Endothelial cell of umbilical vein (primary cell): ENCODE data around the gene CLNS1A. TPM values are rescaled to one million over a fixed set of nuclear protein-coding genes. Genes with fewer than 3 reads are reported as not detected.
A peak's percentile ranks its signal among the peaks of the same experiment; 100 is the strongest.

ENCODE experiments used
- BruUV-seq: library from RNA; stranded (reverse); fragments of 400-500 nt; replicated peaks from 2 replicates; lab custom pipeline; 2021; lab: Mats Ljungman, UMichigan
- CTCF ChIA-PET: fragments of 300-600, 350-600 bp; sonication (Branson Sonifier 250); formaldehyde crosslinking; loops from one replicate; lab custom pipeline; 2021; ENCODE audit warnings: antibody characterized with exemption, inconsistent platforms; lab: Charles Lee
- POLR2A ChIA-PET: fragments of 300-600, 350-600 bp; sonication (Branson Sonifier 250); formaldehyde crosslinking; loops from one replicate; lab custom pipeline; 2021; ENCODE audit warnings: antibody characterized with exemption, inconsistent platforms; lab: Charles Lee
- DNase-seq: peaks from one replicate; pipeline ENCODE4 v3.0.0-alpha.2; 2011; ENCODE audit warnings: low read depth, low spot score
- FAIRE-seq: peaks from 2 replicates; lab custom pipeline; 2011; peaks lifted over from hg19 to GRCh38; lab: Jason Lieb, UNC
- H2AFZ ChIP-seq: 2 replicates; pipeline ENCODE4 v1.6.0; 2012; ENCODE audit warnings: low read depth, low read length, control low read depth, inconsistent platforms
- H3K27ac ChIP-seq: 2 replicates; pipeline ENCODE4 v1.5.1; 2011; ENCODE audit warnings: low read depth, mild to moderate bottlenecking, control low read depth, low read length, moderate library complexity; ENCODE audit not compliant: insufficient read depth
- H3K27me3 ChIP-seq, 2 experiments: 2 replicates each; pipeline versions ENCODE4 v1.6.0 to v1.6.1; 2011; ENCODE audit warnings: low read length in 2 of 2, mixed read lengths in 1 of 2; ENCODE audit not compliant: control insufficient read depth in 2 of 2, insufficient read depth in 2 of 2
- H3K36me3 ChIP-seq, 2 experiments: 2 replicates in 1 of 2; 3 replicates in 1 of 2; pipeline ENCODE4 v1.5.1; 2011; ENCODE audit warnings: low read length in 2 of 2, mild to moderate bottlenecking in 1 of 2, moderate library complexity in 1 of 2; ENCODE audit not compliant: control insufficient read depth in 2 of 2, insufficient read depth in 2 of 2; ENCODE audit errors: extremely low read depth in 1 of 2
- H3K4me1 ChIP-seq: 3 replicates; pipeline ENCODE4 v1.5.1; 2011; ENCODE audit warnings: mild to moderate bottlenecking, low read length; ENCODE audit not compliant: control insufficient read depth, insufficient read depth; ENCODE audit errors: extremely low read depth
- H3K4me2 ChIP-seq: 2 replicates; pipeline ENCODE4 v1.6.1; 2011; ENCODE audit warnings: low read length, control low read depth, mixed read lengths; ENCODE audit not compliant: insufficient read depth
- H3K4me3 ChIP-seq, 3 experiments: fragments of 200-600 bp in 1 of 3; sonication (generic), shearing (Covaris generic) in 1 of 3; replicated peaks in 1 of 3; 2 replicates each; pipeline ENCODE4 v1.5.1; 2011 to 2016; ENCODE audit warnings: control low read depth in 3 of 3, low read length in 3 of 3, mild to moderate bottlenecking in 2 of 3, inconsistent platforms in 1 of 3, low read depth in 1 of 3, moderate library complexity in 1 of 3; ENCODE audit not compliant: insufficient read depth in 1 of 3
- H3K79me2 ChIP-seq: 2 replicates; pipeline ENCODE4 v1.6.0; 2012; ENCODE audit warnings: low read length, inconsistent platforms; ENCODE audit not compliant: control insufficient read depth, insufficient read depth
- H3K9ac ChIP-seq: replicated peaks from 2 replicates; pipeline ENCODE3; 2011; ENCODE audit warnings: low read length, control low read depth; ENCODE audit not compliant: insufficient read depth; ENCODE audit errors: extremely low read depth
- H3K9me1 ChIP-seq: replicated peaks from 3 replicates; pipeline ENCODE4 v1.6.0; 2011; ENCODE audit warnings: mild to moderate bottlenecking, low read length; ENCODE audit not compliant: control insufficient read depth, insufficient read depth; ENCODE audit errors: extremely low read depth
- H3K9me3 ChIP-seq: replicated peaks from 2 replicates; pipeline ENCODE4 v1.5.1; 2012; ENCODE audit warnings: low read length, inconsistent platforms; ENCODE audit not compliant: control insufficient read depth, insufficient read depth
- H4K20me1 ChIP-seq: replicated peaks from 2 replicates; pipeline ENCODE3; 2011; ENCODE audit warnings: mild to moderate bottlenecking, low read length; ENCODE audit not compliant: control insufficient read depth, insufficient read depth; ENCODE audit errors: extremely low read depth
- EZH2 ChIP-seq: IDR thresholded peaks from 2 replicates; pipeline ENCODE4 v1.6.1; 2012; ENCODE audit warnings: borderline replicate concordance, low read depth, mild to moderate bottlenecking, moderate library complexity, low read length, inconsistent platforms; ENCODE audit not compliant: severe bottlenecking
- FOS ChIP-seq: IDR thresholded peaks from 2 replicates; pipeline ENCODE4 v1.6.1; 2011; ENCODE audit warnings: mild to moderate bottlenecking, low read length, moderate library complexity, borderline replicate concordance; ENCODE audit not compliant: insufficient read depth
- GATA2 ChIP-seq: IDR thresholded peaks from 2 replicates; pipeline ENCODE4 v1.7.0; 2011; ENCODE audit warnings: low read depth, mild to moderate bottlenecking, moderate library complexity, mixed read lengths, low read length; ENCODE audit not compliant: insufficient read length, insufficient read depth
- JUN ChIP-seq: IDR thresholded peaks from 2 replicates; pipeline ENCODE4 v1.6.1; 2011; ENCODE audit warnings: borderline replicate concordance, low read depth; ENCODE audit not compliant: insufficient read length, insufficient read depth
- MAX ChIP-seq: IDR thresholded peaks from 2 replicates; pipeline ENCODE4 v1.6.1; 2011; ENCODE audit not compliant: insufficient read depth, insufficient read length
- MYC ChIP-seq: IDR thresholded peaks from one replicate; pipeline ENCODE4 v1.6.1; 2011; ENCODE audit warnings: mild to moderate bottlenecking, low read depth, low read length
- POLR2A ChIP-seq: IDR thresholded peaks from 2 replicates; pipeline ENCODE4 v1.6.1; 2012; ENCODE audit warnings: low read depth, mild to moderate bottlenecking, control low read depth, low read length
- POLR2AphosphoS5 ChIP-seq: IDR thresholded peaks from 2 replicates; pipeline ENCODE4 v1.6.1; 2012; ENCODE audit warnings: low read depth, mild to moderate bottlenecking, control low read depth, low read length, moderate library complexity; ENCODE audit not compliant: insufficient read depth
- dilution Hi-C: fragments of 300-500 bp; cut with MboI; formaldehyde crosslinking; loops from one replicate; pipeline ENCODE4 v1.15.0; 2019; ENCODE audit warnings: low sequenced_read_pairs; ENCODE audit not compliant: extremely low pct_ligation_motif_present
- intact Hi-C: fragments of 100-400 bp; cut with micrococcal nuclease; formaldehyde crosslinking; loops from one replicate; pipeline ENCODE4 v1.10.0; 2022
- polyA plus RNA-seq, 4 experiments: library from polyadenylated mRNA; depleted of rRNA in 3 of 4; stranded (reverse) in 3 of 4; unstranded in 1 of 4; fragments of >200 nt; gene quantifications; 2 replicates each; pipeline versions ENCODE4 v1.2.1 to v1.2.3, GENCODE V29; 2011 to 2012; ENCODE audit warnings: missing spikeins in 1 of 4
- total RNA-seq: library from RNA; stranded (reverse); gene quantifications from 2 replicates; pipeline ENCODE4 v1.2.3, GENCODE V29; 2021

The CLNS1A gene
- total and polyA plus RNA-seq, 2 donors (not counting 3 experiments of a cell fraction or from before 2014, with no cell fraction given): 84.5 to 99.7 TPM

- Histone ChIP-seq H3K79me2 (no peaks in the 10 kb centered on the region), H3K36me3 (no peaks in the 10 kb centered on the region), H2AFZ (no peak overlapping the region), H3K4me1 (peaks cover 14% of the 10 kb centered on the region), H3K9me3 (no peaks in the 10 kb centered on the region), H3K27me3 (no peaks in the 10 kb centered on the region), H3K4me2 (no peak overlapping the region), H4K20me1 (no peaks in the 10 kb centered on the region), H3K9ac (no peak overlapping the region), H3K4me3 (no peak overlapping the region), H3K9me1 (no peaks in the 10 kb centered on the region), H3K27ac (peak overlapping the region; percentile 58)
- DNase-seq (peak; percentile 75), FAIRE-seq (peak; percentile 84)
- intact Hi-C loops (no loop called here), dilution Hi-C loops (no loop called here)
- BruUV-seq: no TSS peak
- ChIA-PET CTCF (interaction anchor here (0.6 to 3.4 kb wide), 11 partner anchors 9 to 682 kb away, joined by 3 to 34 read pairs (median 4); partner anchors contain the start of gene AQP11), POLR2A (interaction anchor here (0.5 to 1.0 kb wide), 2 partner anchors 10 to 907 kb away, joined by 4 read pairs; no protein-coding TSS in a partner anchor)
- TF ChIP-seq EZH2: no peak
- no peak for TF ChIP-seq MAX
- no peak for TF ChIP-seq MYC
- TF ChIP-seq JUN: peak; percentile 57
- peak; percentile 78 for TF ChIP-seq FOS
Measured at GRCh38 chr11:77602381-77603088, 35.1 kb downstream of the CLNS1A start.

DNA sequence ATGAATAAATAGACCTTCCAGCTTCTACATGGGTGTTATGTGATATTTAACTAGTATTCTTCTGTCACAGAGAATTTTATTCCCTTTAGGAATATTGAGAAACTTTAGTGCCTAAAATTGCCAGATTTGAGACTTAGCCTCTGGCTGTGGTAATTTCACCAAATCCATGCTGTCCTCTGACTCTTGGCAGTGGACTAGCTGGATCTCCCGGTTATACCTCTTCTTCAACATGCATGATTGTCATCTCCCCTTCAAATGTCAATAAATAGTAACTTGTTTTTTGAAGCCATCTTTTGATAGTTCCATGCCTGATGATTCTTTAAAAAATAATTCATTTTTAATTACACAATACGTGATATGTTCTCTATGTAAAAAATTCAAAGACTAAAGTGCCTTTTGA, 39.4 kb downstream of the CLNS1A start:
- no peaks in the 10 kb centered on the region for H3K9me1 ChIP-seq
- dilution Hi-C loops (no loop called here), intact Hi-C loops (no loop called here)
- H3K9ac ChIP-seq: no peak overlapping the region
- POLR2A ChIA-PET: no interaction called here
- H3K9me3 ChIP-seq: no peaks in the 10 kb centered on the region
- H3K27ac ChIP-seq: no peak overlapping the region
- peaks cover 14% of the 10 kb centered on the region for H3K4me1 ChIP-seq
- H3K27me3 ChIP-seq: no peaks in the 10 kb centered on the region
- H3K4me2 ChIP-seq: no peak overlapping the region
- CTCF ChIA-PET: no interaction called here
- DNase-seq (no peak), FAIRE-seq (no peak)
- H4K20me1 ChIP-seq: no peaks in the 10 kb centered on the region
- H3K79me2 ChIP-seq: no peaks in the 10 kb centered on the region
- TF ChIP-seq MYC: no peak
- no peak for TF ChIP-seq FOS
- no peak for TF ChIP-seq MAX
- TF ChIP-seq POLR2AphosphoS5: no peak
- no peak for TF ChIP-seq POLR2A
- no peak for TF ChIP-seq EZH2
- no peak for TF ChIP-seq GATA2
- H3K4me3 ChIP-seq: no peak overlapping the region
- no peak overlapping the region for H2AFZ ChIP-seq
- no peaks in the 10 kb centered on the region for H3K36me3 ChIP-seq
- BruUV-seq: no TSS peak
